Measurements from ENCODE around the gene CRHR2. TPM values are rescaled to one million over a fixed set of nuclear protein-coding genes. Genes with fewer than 3 reads are reported as not detected.
A peak's percentile ranks its signal among the peaks of the same experiment; 100 is the strongest.

The CRHR2 gene
- total RNA-seq, 4 donors from 2014 or later: 0.39 to 0.45 TPM; not detected in 2

DNA sequence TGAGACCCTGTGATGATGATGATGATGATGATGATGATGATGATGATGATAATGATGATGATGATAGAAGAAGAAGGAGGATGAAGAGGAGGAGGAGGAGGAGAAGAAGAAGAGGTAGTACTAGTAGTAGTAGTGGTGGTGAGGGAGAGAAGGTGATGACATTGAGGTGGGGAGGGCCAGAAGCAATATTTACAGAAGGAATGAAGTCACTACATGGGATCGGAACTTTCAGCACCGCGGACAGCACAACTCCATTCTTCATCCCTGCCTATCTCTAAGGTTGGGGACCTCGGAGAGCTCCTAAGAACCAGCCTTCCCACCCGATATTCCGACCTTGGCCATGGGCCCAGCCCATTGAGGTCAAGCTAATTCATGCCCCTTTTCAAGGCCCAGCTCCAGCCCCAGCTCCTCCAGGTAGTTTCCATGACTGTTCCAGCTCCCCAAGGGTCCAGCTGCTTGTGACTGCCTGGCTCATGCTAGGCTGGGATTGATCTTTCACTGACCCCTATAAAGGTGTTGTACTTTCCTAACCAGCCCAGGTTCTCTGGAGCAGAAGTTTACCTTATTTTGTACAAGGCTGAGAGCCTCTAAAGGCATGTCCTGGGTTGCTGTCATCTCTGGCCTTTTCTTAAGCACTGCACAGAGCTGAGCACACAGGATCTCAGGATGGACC is 10.3 kb downstream of the CRHR2 start:
- WGBS, 2 donors: 3% methylated on average over 6 of the region's 6 CpGs
- intact Hi-C loops (cut with DNase I): no loop called here
- no peak overlapping the region for H3K27ac ChIP-seq

DNA sequence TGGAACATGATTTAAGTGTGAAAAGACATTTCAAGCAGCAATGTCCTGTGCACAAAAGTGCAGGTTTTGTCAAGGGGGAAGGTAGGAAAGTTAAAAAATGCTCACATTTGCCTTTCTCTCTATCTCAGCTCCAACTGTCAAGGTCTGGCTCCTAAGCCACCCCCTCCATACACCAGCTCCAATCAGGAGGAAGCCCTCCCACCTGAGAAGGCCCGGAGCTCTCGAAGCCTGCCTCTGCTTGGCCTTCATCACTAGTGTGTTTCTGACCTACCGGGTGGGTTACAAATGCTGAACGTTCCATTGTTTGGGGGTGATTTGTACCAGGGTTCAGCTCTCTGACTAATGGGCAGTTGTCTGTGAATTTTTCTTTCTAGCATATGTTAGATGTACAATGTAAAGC is 14.2 kb downstream of the CRHR2 start:
- WGBS, 2 donors: 58 to 71% methylated on average over 4 of the region's 4 CpGs
- DNase-seq: no peak
- intact Hi-C loops (cut with DNase I): no loop called here
- Histone ChIP-seq H3K4me3 (replicated peaks in 1 of 3) (no peak overlapping the region), H3K27me3 (no peaks in the 10 kb centered on the region), H3K4me1 (no peaks in the 10 kb centered on the region), H3K36me3 (no peaks in the 10 kb centered on the region), H3K27ac (no peak overlapping the region), H3K9me3 (no peaks in the 10 kb centered on the region)
- no peak for TF ChIP-seq POLR2A (IDR thresholded peaks at IDR 0.05)
- TF ChIP-seq, protein P1, sequence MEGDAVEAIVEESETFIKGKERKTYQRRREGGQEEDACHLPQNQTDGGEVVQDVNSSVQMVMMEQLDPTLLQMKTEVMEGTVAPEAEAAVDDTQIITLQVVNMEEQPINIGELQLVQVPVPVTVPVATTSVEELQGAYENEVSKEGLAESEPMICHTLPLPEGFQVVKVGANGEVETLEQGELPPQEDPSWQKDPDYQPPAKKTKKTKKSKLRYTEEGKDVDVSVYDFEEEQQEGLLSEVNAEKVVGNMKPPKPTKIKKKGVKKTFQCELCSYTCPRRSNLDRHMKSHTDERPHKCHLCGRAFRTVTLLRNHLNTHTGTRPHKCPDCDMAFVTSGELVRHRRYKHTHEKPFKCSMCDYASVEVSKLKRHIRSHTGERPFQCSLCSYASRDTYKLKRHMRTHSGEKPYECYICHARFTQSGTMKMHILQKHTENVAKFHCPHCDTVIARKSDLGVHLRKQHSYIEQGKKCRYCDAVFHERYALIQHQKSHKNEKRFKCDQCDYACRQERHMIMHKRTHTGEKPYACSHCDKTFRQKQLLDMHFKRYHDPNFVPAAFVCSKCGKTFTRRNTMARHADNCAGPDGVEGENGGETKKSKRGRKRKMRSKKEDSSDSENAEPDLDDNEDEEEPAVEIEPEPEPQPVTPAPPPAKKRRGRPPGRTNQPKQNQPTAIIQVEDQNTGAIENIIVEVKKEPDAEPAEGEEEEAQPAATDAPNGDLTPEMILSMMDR (IDR thresholded peaks at IDR 0.05): no peak

More for the DNA sequence above, 10.3 kb downstream of the CRHR2 start:
- no peak for TF ChIP-seq POLR2A (IDR thresholded peaks at IDR 0.05)
- TF ChIP-seq, protein P1 (IDR thresholded peaks at IDR 0.05): no peak
- no peaks in the 10 kb centered on the region for H3K27me3 ChIP-seq
- H3K4me1 ChIP-seq: no peaks in the 10 kb centered on the region
- DNase-seq: peak; percentile 29 to 62
- H3K4me3 ChIP-seq (replicated peaks in 1 of 3): no peak overlapping the region
- H3K9me3 ChIP-seq: no peaks in the 10 kb centered on the region
- H3K36me3 ChIP-seq: no peaks in the 10 kb centered on the region

DNA sequence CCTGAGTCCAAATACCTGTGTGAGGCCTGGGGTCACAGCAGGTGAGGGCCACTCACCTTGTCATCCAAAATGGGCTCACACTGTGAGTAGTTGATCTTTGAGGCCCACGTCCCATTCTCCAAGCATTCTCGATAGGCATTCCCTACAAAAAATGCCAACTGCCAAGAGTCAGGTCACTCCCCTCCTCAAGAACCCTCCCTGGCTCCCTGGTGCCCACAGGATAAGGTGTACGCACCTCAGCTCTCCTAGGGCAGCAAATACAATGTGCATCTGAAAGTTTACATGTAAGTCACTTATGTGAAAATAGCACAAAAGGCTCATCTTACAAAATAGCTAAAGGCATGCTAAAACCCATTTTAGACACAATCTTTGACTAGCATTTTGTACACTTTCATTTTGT is 15.1 kb downstream of the CRHR2 start:
- Histone ChIP-seq H3K9me3 (no peaks in the 10 kb centered on the region), H3K27ac (no peak overlapping the region), H3K27me3 (no peaks in the 10 kb centered on the region), H3K36me3 (no peaks in the 10 kb centered on the region), H3K4me1 (no peaks in the 10 kb centered on the region), H3K4me3 (replicated peaks in 1 of 3) (no peak overlapping the region)
- WGBS, 2 donors: 80 to 85% methylated on average over 3 of the region's 3 CpGs
- intact Hi-C loops (cut with DNase I): no loop called here
- DNase-seq: no peak
- TF ChIP-seq, protein P1 (IDR thresholded peaks at IDR 0.05): no peak
- no peak for TF ChIP-seq POLR2A (IDR thresholded peaks at IDR 0.05)

DNA sequence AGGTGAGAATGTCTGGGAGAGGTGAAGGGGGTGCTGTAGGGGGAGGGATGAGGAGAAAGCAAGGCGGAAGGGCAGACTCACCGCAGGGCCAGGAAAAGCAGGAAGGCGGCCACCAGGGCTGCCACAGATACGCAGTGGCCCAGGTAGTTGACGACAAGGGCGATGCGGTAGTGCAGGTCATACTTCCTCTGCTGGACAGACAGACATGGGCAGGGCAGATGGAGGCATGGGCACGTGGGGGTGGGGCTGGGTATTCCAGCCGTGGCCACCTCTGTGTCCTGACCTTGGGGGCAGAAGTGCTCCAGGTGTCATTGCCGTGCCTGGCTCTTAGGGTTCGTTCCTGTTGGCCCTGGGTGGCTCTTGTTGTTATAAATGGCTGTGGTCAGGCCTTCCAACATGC is 16.8 kb downstream of the CRHR2 start:
- Histone ChIP-seq H3K27ac (no peak overlapping the region), H3K4me1 (no peaks in the 10 kb centered on the region), H3K27me3 (no peaks in the 10 kb centered on the region), H3K36me3 (no peaks in the 10 kb centered on the region), H3K9me3 (no peaks in the 10 kb centered on the region), H3K4me3 (replicated peaks in 1 of 3) (no peak overlapping the region)
- WGBS, 2 donors: 82 to 84% methylated on average over 11 of the region's 11 CpGs
- TF ChIP-seq, protein P1 (IDR thresholded peaks at IDR 0.05): no peak
- TF ChIP-seq POLR2A (IDR thresholded peaks at IDR 0.05): no peak
- no peak for DNase-seq
- intact Hi-C loops (cut with DNase I): no loop called here

DNA sequence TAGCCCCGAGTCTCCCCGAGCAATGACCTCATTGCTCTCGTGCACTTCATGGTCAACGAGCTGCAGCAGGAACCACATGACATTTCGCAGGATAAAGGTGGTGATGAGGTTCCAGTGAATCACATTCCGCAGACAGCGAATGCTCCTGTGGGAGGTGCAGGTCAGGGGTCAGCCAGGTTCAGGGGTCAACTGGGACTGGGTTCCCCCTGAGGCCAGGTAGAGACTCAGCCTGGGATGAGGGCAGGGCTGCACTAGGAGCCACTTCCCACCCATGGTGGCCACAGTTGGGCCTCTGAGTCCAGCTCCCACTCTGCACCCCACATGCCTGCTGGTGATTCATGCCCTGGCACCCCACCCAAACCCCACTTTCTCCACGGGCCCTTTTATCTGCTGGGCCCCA is 17.2 kb downstream of the CRHR2 start:
- H3K9me3 ChIP-seq: no peaks in the 10 kb centered on the region
- no peak for DNase-seq
- H3K4me1 ChIP-seq: no peaks in the 10 kb centered on the region
- WGBS, 2 donors: 54 to 62% methylated on average over 7 to 8 of the region's 8 CpGs
- H3K27me3 ChIP-seq: no peaks in the 10 kb centered on the region
- no peak overlapping the region for H3K27ac ChIP-seq
- no peak overlapping the region for H3K4me3 ChIP-seq (replicated peaks in 1 of 3)
- intact Hi-C loops (cut with DNase I): no loop called here
- TF ChIP-seq POLR2A (IDR thresholded peaks at IDR 0.05): no peak
- TF ChIP-seq, protein P1 (IDR thresholded peaks at IDR 0.05): no peak
- no peaks in the 10 kb centered on the region for H3K36me3 ChIP-seq
